Measurements from ENCODE around the gene ATP8B2.

DNA sequence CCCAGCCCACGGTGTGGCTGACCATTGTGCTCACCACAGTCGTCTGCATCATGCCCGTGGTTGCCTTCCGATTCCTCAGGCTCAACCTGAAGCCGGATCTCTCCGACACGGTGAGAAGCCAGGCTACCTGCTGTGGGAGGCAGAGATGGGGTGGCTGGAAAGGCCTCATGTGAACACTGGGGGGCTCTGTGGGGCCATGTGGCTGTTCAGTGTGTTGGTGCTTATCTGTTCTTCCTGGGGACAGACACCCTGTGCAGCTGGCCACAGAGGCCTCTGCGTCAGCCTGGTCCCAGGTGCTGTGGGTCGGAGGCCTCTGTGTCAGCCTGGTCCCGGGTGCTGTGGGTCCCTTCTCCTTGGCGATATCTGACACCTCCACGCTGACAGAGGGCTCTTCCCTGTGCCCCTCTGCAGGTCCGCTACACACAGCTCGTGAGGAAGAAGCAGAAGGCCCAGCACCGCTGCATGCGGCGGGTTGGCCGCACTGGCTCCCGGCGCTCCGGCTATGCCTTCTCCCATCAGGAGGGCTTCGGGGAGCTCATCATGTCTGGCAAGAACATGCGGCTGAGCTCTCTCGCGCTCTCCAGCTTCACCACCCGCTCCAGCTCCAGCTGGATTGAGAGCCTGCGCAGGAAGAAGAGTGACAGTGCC is 23.2 kb downstream of the ATP8B2 start:
- TF ChIP-seq, protein P1, sequence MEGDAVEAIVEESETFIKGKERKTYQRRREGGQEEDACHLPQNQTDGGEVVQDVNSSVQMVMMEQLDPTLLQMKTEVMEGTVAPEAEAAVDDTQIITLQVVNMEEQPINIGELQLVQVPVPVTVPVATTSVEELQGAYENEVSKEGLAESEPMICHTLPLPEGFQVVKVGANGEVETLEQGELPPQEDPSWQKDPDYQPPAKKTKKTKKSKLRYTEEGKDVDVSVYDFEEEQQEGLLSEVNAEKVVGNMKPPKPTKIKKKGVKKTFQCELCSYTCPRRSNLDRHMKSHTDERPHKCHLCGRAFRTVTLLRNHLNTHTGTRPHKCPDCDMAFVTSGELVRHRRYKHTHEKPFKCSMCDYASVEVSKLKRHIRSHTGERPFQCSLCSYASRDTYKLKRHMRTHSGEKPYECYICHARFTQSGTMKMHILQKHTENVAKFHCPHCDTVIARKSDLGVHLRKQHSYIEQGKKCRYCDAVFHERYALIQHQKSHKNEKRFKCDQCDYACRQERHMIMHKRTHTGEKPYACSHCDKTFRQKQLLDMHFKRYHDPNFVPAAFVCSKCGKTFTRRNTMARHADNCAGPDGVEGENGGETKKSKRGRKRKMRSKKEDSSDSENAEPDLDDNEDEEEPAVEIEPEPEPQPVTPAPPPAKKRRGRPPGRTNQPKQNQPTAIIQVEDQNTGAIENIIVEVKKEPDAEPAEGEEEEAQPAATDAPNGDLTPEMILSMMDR (IDR thresholded peaks at IDR 0.05), result no peak
- no peak for TF ChIP-seq POLR2A (IDR thresholded peaks at IDR 0.05)
